ENCODE measurements around the gene NPY5R.

GRCh38 chr4:163367651-163368050, 24.0 kb downstream of the NPY5R start:
- TF ChIP-seq, protein P1, sequence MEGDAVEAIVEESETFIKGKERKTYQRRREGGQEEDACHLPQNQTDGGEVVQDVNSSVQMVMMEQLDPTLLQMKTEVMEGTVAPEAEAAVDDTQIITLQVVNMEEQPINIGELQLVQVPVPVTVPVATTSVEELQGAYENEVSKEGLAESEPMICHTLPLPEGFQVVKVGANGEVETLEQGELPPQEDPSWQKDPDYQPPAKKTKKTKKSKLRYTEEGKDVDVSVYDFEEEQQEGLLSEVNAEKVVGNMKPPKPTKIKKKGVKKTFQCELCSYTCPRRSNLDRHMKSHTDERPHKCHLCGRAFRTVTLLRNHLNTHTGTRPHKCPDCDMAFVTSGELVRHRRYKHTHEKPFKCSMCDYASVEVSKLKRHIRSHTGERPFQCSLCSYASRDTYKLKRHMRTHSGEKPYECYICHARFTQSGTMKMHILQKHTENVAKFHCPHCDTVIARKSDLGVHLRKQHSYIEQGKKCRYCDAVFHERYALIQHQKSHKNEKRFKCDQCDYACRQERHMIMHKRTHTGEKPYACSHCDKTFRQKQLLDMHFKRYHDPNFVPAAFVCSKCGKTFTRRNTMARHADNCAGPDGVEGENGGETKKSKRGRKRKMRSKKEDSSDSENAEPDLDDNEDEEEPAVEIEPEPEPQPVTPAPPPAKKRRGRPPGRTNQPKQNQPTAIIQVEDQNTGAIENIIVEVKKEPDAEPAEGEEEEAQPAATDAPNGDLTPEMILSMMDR (IDR thresholded peaks at IDR 0.05; ENCODE audit: low read length): no peak
- no peak for TF ChIP-seq EZH2 (optimal IDR thresholded peaks at IDR 0.05; ENCODE audit: low read depth, low read length)
